H9 (cell line): ENCODE measurements around the gene CAB39. TPM values are rescaled to one million over a fixed set of nuclear protein-coding genes. Genes with fewer than 3 reads are reported as not detected.

Experiments
- DNase-seq: peaks from one replicate; pipeline ENCODE4 v3.0.0-alpha.2; 2017
- H2AFZ ChIP-seq: one replicate; pipeline ENCODE4 v1.6.1; 2013; ENCODE audit warnings: mild to moderate bottlenecking, low read length, control low read depth, moderate library complexity
- H2AK5ac ChIP-seq: 2 replicates; pipeline ENCODE4 v1.6.1; 2013; ENCODE audit warnings: low read length, control low read depth, mixed read lengths; ENCODE audit not compliant: insufficient read length
- H2BK120ac ChIP-seq: one replicate; pipeline ENCODE4 v1.6.1; 2013; ENCODE audit warnings: low read depth, mild to moderate bottlenecking, low read length, control low read depth, inconsistent platforms; ENCODE audit not compliant: poor library complexity, severe bottlenecking
- H2BK12ac ChIP-seq: 2 replicates; pipeline ENCODE4 v1.6.1; 2013; ENCODE audit warnings: low read length, control low read depth, mixed read lengths, low read depth; ENCODE audit not compliant: insufficient read length
- H2BK15ac ChIP-seq: 2 replicates; pipeline ENCODE4 v1.6.1; 2013; ENCODE audit warnings: low read depth, low read length, control low read depth
- H2BK20ac ChIP-seq: one replicate; pipeline ENCODE4 v1.6.1; 2013; ENCODE audit warnings: low read depth, mild to moderate bottlenecking, low read length, control low read depth, inconsistent platforms; ENCODE audit not compliant: poor library complexity, severe bottlenecking
- H2BK5ac ChIP-seq: 2 replicates; pipeline ENCODE4 v1.6.1; 2013; ENCODE audit warnings: low read length, control low read depth, mixed read lengths; ENCODE audit not compliant: insufficient read length
- H3K14ac ChIP-seq: 2 replicates; pipeline ENCODE4 v1.6.1; 2013; ENCODE audit warnings: low read length, control low read depth; ENCODE audit not compliant: insufficient read depth
- H3K18ac ChIP-seq: 2 replicates; pipeline ENCODE4 v1.6.1; 2013; ENCODE audit warnings: low read depth, mild to moderate bottlenecking, mixed read lengths, low read length, control low read depth; ENCODE audit not compliant: insufficient read length
- H3K23ac ChIP-seq: 2 replicates; pipeline ENCODE4 v1.6.1; 2013; ENCODE audit warnings: low read length, control low read depth, mixed read lengths, low read depth; ENCODE audit not compliant: insufficient read length
- H3K23me2 ChIP-seq: 2 replicates; pipeline ENCODE4 v1.6.1; 2013; ENCODE audit warnings: low read depth, mild to moderate bottlenecking, mixed read lengths, low read length, control low read depth; ENCODE audit not compliant: insufficient read length, poor library complexity, severe bottlenecking
- H3K27ac ChIP-seq: 2 replicates; pipeline ENCODE4 v1.5.1; 2013; ENCODE audit warnings: low read length, control low read depth, mixed read lengths, low read depth; ENCODE audit not compliant: insufficient read length
- H3K27me3 ChIP-seq: 2 replicates; pipeline ENCODE4 v1.6.1; 2013; ENCODE audit warnings: low read length, control low read depth, inconsistent platforms; ENCODE audit not compliant: insufficient read depth
- H3K4ac ChIP-seq: 2 replicates; pipeline ENCODE4 v1.6.1; 2013; ENCODE audit warnings: low read depth, mild to moderate bottlenecking, control low read depth, inconsistent platforms, low read length, moderate library complexity
- H3K4me1 ChIP-seq: 2 replicates; pipeline ENCODE4 v1.6.1; 2013; ENCODE audit warnings: low read length, control low read depth, inconsistent platforms; ENCODE audit not compliant: insufficient read depth
- H3K4me2 ChIP-seq: 2 replicates; pipeline ENCODE4 v1.6.1; 2013; ENCODE audit warnings: low read length, control low read depth, mixed read lengths; ENCODE audit not compliant: insufficient read length, insufficient read depth
- H3K56ac ChIP-seq: 2 replicates; pipeline ENCODE4 v1.6.1; 2013; ENCODE audit warnings: low read depth, mild to moderate bottlenecking, mixed read lengths, low read length, control low read depth; ENCODE audit not compliant: insufficient read length
- H3K79me1 ChIP-seq: 2 replicates; pipeline ENCODE4 v1.6.1; 2013; ENCODE audit warnings: low read depth, mild to moderate bottlenecking, moderate library complexity, low read length, control low read depth, inconsistent platforms; ENCODE audit not compliant: insufficient read depth, poor library complexity, severe bottlenecking
- H3K79me2 ChIP-seq: 2 replicates; pipeline ENCODE4 v1.6.1; 2013; ENCODE audit warnings: low read length, control low read depth, inconsistent platforms; ENCODE audit not compliant: insufficient read depth
- H3K9ac ChIP-seq: 2 replicates; pipeline ENCODE4 v1.6.1; 2013; ENCODE audit warnings: low read length, control low read depth, mixed read lengths; ENCODE audit not compliant: insufficient read length; ENCODE audit errors: extremely low read depth
- H3K9me3 ChIP-seq: one replicate; pipeline ENCODE4 v1.6.1; 2013; ENCODE audit warnings: low read depth, low read length, inconsistent platforms; ENCODE audit not compliant: control insufficient read depth
- H3T11ph ChIP-seq: one replicate; pipeline ENCODE4 v1.6.1; 2013; ENCODE audit warnings: mild to moderate bottlenecking, low read length, control low read depth, inconsistent platforms
- H4K20me1 ChIP-seq: one replicate; pipeline ENCODE4 v1.6.1; 2013; ENCODE audit not compliant: control insufficient read depth, insufficient read length, insufficient read depth
- H4K5ac ChIP-seq: 2 replicates; pipeline ENCODE4 v1.6.1; 2013; ENCODE audit warnings: low read depth, mild to moderate bottlenecking, mixed read lengths, low read length, control low read depth; ENCODE audit not compliant: insufficient read length
- H4K8ac ChIP-seq: replicated peaks from 2 replicates; pipeline ENCODE4 v1.6.1; 2013; ENCODE audit warnings: low read length, control low read depth, mixed read lengths, low read depth; ENCODE audit not compliant: insufficient read length
- H4K91ac ChIP-seq: 2 replicates; pipeline ENCODE4 v1.6.1; 2013; ENCODE audit warnings: low read depth, mild to moderate bottlenecking, moderate library complexity, mixed read lengths, low read length, control low read depth; ENCODE audit not compliant: insufficient read length
- H3K27ac Mint-ChIP-seq, 3 experiments: 2 replicates in 2 of 3; 3 replicates in 1 of 3; pipeline ENCODE4 v1.8.0; 2020 to 2021; ENCODE audit warnings: mixed read lengths in 3 of 3, mild to moderate bottlenecking in 1 of 3, moderate library complexity in 1 of 3
- H3K27me3 Mint-ChIP-seq: 2 replicates; pipeline ENCODE4 v1.8.0; 2021; ENCODE audit warnings: low read depth, mild to moderate bottlenecking, moderate library complexity, mixed read lengths
- H3K36me3 Mint-ChIP-seq, 3 experiments: 2 replicates in 2 of 3; 3 replicates in 1 of 3; pipeline ENCODE4 v1.8.0; 2020 to 2021; ENCODE audit warnings: low read depth in 3 of 3, mixed read lengths in 3 of 3; ENCODE audit not compliant: insufficient read depth in 1 of 3
- H3K4me1 Mint-ChIP-seq, 2 experiments: 2 replicates each; pipeline ENCODE4 v1.8.0; 2020; ENCODE audit warnings: mixed read lengths in 2 of 2
- H3K4me3 Mint-ChIP-seq, 2 experiments: 2 replicates in 1 of 2; 3 replicates in 1 of 2; pipeline ENCODE4 v1.8.0; 2020 to 2021; ENCODE audit warnings: mild to moderate bottlenecking in 2 of 2, mixed read lengths in 2 of 2, moderate library complexity in 1 of 2
- H3K9me3 Mint-ChIP-seq, 2 experiments: 2 replicates in 1 of 2; 3 replicates in 1 of 2; pipeline ENCODE4 v1.8.0; 2020; ENCODE audit warnings: mild to moderate bottlenecking in 2 of 2, mixed read lengths in 2 of 2, moderate library complexity in 1 of 2
- CTCF ChIP-seq: fragments of 200-600 bp; sonication (generic); conservative IDR thresholded peaks from 3 replicates; pipeline ENCODE4 v1.8.0; 2021; ENCODE audit warnings: antibody characterized with exemption, mild to moderate bottlenecking
- WGBS: extraction: QIAGEN DNeasy Blood & Tissue Kit; methylation state at CpG from one replicate; pipeline ENCODE4 v1.1.7; 2013; ENCODE audit warnings: missing lambda C conversion rate, low lambda C conversion rate, mixed read lengths; ENCODE audit not compliant: insufficient read length; ENCODE audit errors: extremely low coverage; 5-methylcytosine and 5-hydroxymethylcytosine counted together
- total RNA-seq: library from RNA; stranded (reverse); gene quantifications from 2 replicates; pipeline ENCODE4 v1.2.1, GENCODE V29; 2021

The CAB39 gene
- total RNA-seq, 1 experiment from 2014 or later = 42.7 TPM

- WGBS = no CpG with 5 or more reads among the region's 3 CpGs
- H2AK5ac ChIP-seq = no peak overlapping the region
- Mint-ChIP-seq H3K27ac (no peak overlapping the region), H3K4me3 (no peak overlapping the region), H3K9me3 (peaks cover 10 to 11% of the 10 kb centered on the region in 2 experiments; a peak in 3 of 5 replicates), H3K27me3 (peaks cover 14% of the 10 kb centered on the region), H3K36me3 (peaks cover 2 to 8% (median 6%) of the 10 kb centered on the region in 3 experiments; a peak in 2 of 7 replicates), H3K4me1 (peaks cover 0 to 3% of the 10 kb centered on the region in 2 experiments; a peak in 3 of 4 replicates)
- no peak overlapping the region for H3K4ac ChIP-seq
- TF ChIP-seq CTCF = no peak
- no peak overlapping the region for H3K14ac ChIP-seq
- no peaks in the 10 kb centered on the region for H3K27me3 ChIP-seq
- no peaks in the 10 kb centered on the region for H3K79me1 ChIP-seq
- no peak overlapping the region for H2BK15ac ChIP-seq
- no peak overlapping the region for H3K27ac ChIP-seq
- H3K56ac ChIP-seq = no peak overlapping the region
- H2BK5ac ChIP-seq = no peak overlapping the region
- no peak overlapping the region for H4K91ac ChIP-seq
- no peak overlapping the region for H4K8ac ChIP-seq
- H4K5ac ChIP-seq = no peak overlapping the region
- DNase-seq = no peak
- no peaks in the 10 kb centered on the region for H3K4me1 ChIP-seq
- no peaks in the 10 kb centered on the region for H4K20me1 ChIP-seq
- no peak overlapping the region for H3T11ph ChIP-seq
- no peaks in the 10 kb centered on the region for H3K9me3 ChIP-seq
- H3K18ac ChIP-seq = no peak overlapping the region
- no peak overlapping the region for H2BK12ac ChIP-seq
- H3K79me2 ChIP-seq = no peaks in the 10 kb centered on the region
- no peak overlapping the region for H2AFZ ChIP-seq
- no peak overlapping the region for H3K23ac ChIP-seq
- H3K4me2 ChIP-seq = no peak overlapping the region
- no peak overlapping the region for H3K9ac ChIP-seq
- no peak overlapping the region for H2BK120ac ChIP-seq
- H3K23me2 ChIP-seq = no peaks in the 10 kb centered on the region
- no peak overlapping the region for H2BK20ac ChIP-seq
Observed at GRCh38 chr2:230682546-230682945, 30.1 kb upstream of the CAB39 start.
